ENCODE measurements around the gene TEAD4.

The TEAD4 gene

DNA sequence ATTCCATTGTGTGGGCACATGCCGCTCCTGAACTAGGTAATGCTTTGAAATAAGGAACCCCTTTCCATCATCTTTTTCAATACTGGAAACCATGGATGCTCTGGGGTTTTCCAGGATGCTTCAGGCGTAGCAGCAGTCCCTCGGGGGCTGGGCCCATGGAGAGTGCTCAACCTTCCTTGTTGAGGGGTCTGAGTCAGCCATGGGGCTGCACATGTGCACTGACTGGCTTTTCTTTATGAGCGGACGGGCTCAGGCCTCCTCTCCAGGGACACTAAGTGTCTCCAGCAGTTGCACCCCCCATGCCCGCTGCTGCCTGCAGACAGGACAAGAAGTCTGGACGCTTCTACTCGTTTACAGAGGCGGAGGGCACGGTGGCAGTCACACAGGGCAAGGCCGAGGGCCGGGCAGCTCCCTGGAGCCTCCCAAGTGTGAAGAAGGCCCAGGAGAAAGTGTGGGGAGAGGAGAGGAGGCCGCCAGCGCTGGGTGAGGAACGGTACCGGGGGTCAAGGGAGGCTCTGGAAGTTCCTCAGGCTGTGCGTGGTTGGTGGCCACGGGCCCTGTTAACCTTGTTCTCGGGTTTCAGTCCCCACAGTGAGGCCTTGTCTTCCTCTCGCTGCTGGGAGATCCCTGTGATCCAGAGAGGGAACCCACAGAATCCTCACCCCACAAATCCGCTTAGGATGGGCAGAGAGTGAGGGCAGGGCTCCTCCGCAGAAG is 51.2 kb downstream of the TEAD4 start:
- no peaks in the 10 kb centered on the region for H3K9me3 Mint-ChIP-seq
- no peak overlapping the region for H3K4me3 Mint-ChIP-seq
- H3K4me1 Mint-ChIP-seq = peaks cover 21% of the 10 kb centered on the region
- H3K27me3 Mint-ChIP-seq (ENCODE audit: low read depth) = no peaks in the 10 kb centered on the region
- TF ChIP-seq, protein P1, sequence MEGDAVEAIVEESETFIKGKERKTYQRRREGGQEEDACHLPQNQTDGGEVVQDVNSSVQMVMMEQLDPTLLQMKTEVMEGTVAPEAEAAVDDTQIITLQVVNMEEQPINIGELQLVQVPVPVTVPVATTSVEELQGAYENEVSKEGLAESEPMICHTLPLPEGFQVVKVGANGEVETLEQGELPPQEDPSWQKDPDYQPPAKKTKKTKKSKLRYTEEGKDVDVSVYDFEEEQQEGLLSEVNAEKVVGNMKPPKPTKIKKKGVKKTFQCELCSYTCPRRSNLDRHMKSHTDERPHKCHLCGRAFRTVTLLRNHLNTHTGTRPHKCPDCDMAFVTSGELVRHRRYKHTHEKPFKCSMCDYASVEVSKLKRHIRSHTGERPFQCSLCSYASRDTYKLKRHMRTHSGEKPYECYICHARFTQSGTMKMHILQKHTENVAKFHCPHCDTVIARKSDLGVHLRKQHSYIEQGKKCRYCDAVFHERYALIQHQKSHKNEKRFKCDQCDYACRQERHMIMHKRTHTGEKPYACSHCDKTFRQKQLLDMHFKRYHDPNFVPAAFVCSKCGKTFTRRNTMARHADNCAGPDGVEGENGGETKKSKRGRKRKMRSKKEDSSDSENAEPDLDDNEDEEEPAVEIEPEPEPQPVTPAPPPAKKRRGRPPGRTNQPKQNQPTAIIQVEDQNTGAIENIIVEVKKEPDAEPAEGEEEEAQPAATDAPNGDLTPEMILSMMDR (IDR thresholded peaks at IDR 0.05; ENCODE audit: unreplicated experiment in 3 of 3) = no peak
- no peak overlapping the region for H3K27ac Mint-ChIP-seq
- H3K36me3 Mint-ChIP-seq (ENCODE audit: low read depth) = peaks cover 5% of the 10 kb centered on the region

DNA sequence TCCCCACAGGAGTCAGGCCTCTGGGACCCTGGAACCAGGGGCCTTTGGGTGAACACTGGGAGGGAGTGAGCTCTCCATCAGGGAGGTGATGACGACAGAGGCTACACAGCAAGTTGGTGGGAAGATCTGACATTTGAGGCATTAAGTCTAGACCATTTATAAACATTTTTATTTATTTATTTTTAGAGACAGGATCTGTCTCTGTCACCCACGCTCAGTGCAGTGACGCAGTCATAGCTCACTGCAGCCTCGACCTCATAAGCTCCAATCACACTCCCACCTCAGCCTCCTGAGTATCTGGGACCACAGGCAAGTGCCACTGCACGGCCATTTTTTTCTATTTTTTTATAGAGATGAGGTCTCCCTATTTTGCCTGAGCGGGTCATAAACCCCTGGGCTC is 53.6 kb downstream of the TEAD4 start:
- Mint-ChIP-seq H3K36me3 (ENCODE audit: low read depth) (peaks cover 5% of the 10 kb centered on the region), H3K9me3 (no peaks in the 10 kb centered on the region), H3K27ac (no peak overlapping the region), H3K4me1 (peaks cover 32% of the 10 kb centered on the region), H3K4me3 (no peak overlapping the region), H3K27me3 (ENCODE audit: low read depth) (no peaks in the 10 kb centered on the region)
- TF ChIP-seq, protein P1 (IDR thresholded peaks at IDR 0.05; ENCODE audit: unreplicated experiment in 3 of 3) = no peak

DNA sequence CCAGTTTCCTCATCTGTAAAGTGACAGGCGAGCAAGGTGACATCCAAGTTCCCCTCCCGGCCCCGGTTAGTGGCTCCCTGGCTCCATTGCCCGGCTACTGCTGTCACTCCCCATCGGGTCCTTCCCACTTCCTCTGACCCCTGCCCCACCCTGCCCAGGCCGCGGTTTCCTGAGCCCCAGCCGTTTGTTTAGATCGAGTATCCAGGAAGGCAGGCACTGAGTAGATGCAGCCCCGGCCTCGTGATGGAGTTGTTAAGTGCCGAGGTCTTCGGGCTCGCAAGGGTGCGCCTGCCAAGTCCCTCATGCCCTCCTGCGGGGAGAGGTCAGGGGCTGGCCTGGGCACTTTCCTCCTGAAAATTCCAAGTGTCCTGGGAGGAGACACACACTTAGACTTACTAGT is 55.4 kb downstream of the TEAD4 start:
- Mint-ChIP-seq H3K9me3 (no peaks in the 10 kb centered on the region), H3K4me1 (peaks cover 22% of the 10 kb centered on the region), H3K27me3 (ENCODE audit: low read depth) (peaks cover under 1% of the 10 kb centered on the region), H3K4me3 (no peak overlapping the region), H3K36me3 (ENCODE audit: low read depth) (peaks cover 1% of the 10 kb centered on the region), H3K27ac (peak overlapping the region in 1 of 3 experiments; percentile 72)
- TF ChIP-seq, protein P1 (IDR thresholded peaks at IDR 0.05; ENCODE audit: unreplicated experiment in 3 of 3) = no peak

DNA sequence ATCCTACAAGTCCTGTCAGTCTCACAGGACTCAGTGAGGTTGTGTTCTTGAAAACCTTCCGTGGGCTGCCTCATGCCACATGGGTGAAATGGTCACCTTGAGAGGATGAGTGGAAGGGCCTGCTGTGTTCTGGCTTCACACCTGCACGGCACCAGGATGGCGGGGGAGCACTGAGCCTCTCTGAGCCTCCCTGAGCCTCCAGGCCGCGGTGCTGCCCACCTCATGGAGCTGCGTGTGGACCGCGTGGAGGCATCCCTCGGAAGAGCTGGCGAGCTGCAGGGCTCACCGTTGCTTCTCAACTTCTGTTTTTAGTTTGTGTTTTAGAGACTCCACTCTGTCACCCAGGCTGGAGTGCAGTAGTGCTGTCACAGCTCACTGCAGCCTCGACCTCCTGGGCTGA is 56.2 kb downstream of the TEAD4 start:
- no peak overlapping the region for H3K4me3 Mint-ChIP-seq
- peaks cover 3% of the 10 kb centered on the region for H3K27me3 Mint-ChIP-seq (ENCODE audit: low read depth)
- H3K36me3 Mint-ChIP-seq (ENCODE audit: low read depth) = peaks cover 4% of the 10 kb centered on the region
- TF ChIP-seq, protein P1 (IDR thresholded peaks at IDR 0.05; ENCODE audit: unreplicated experiment in 3 of 3) = no peak
- peaks cover 27% of the 10 kb centered on the region for H3K4me1 Mint-ChIP-seq
- no peaks in the 10 kb centered on the region for H3K9me3 Mint-ChIP-seq
- H3K27ac Mint-ChIP-seq = no peak overlapping the region

DNA sequence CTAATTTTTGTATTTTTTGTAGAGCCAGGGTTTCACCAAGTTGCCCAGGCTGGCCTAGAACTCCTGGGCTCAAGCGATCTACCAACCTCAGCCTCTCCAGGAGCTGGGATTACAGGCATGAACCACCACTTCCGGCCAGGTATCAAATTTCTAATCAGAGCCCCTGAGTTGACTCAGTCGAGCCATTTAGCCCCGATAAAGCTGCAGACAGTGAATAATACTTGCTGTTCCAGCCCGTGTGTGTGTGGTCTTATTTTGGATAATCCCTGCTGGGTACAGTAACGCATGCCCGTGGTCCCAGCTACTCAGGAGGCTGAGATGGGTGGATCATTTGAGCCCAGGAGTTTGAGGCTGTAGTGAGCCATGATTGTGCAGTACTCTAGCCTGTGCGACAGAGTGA is 57.0 kb downstream of the TEAD4 start:
- peaks cover 27% of the 10 kb centered on the region for H3K4me1 Mint-ChIP-seq
- no peak overlapping the region for H3K4me3 Mint-ChIP-seq
- no peaks in the 10 kb centered on the region for H3K9me3 Mint-ChIP-seq
- peaks cover 3% of the 10 kb centered on the region for H3K27me3 Mint-ChIP-seq (ENCODE audit: low read depth)
- TF ChIP-seq, protein P1 (IDR thresholded peaks at IDR 0.05; ENCODE audit: unreplicated experiment in 3 of 3) = no peak
- H3K36me3 Mint-ChIP-seq (ENCODE audit: low read depth) = peaks cover 4% of the 10 kb centered on the region
- H3K27ac Mint-ChIP-seq = peak overlapping the region in 1 of 3 experiments; percentile 61

DNA sequence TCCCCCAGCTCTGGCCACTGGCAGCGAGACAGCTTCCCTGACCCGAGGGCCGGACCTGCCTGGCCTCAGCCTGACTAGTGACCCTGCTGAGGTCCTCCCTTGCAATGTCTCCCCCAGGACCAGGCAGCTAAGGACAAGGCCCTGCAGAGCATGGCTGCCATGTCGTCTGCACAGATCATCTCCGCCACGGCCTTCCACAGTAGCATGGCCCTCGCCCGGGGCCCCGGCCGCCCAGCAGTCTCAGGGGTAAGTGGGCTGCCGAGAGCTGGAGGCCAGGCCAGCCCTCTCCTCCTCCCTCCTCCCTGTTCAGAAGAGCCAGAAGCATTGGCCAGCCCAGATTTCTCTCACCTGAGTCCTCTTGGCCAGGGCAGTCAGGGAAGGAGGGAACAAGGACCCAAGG is 58.1 kb downstream of the TEAD4 start:
- H3K27ac Mint-ChIP-seq = no peak overlapping the region

More for the DNA sequence above, 58.1 kb downstream of the TEAD4 start:
- Mint-ChIP-seq H3K4me1 (peaks cover 27% of the 10 kb centered on the region), H3K4me3 (no peak overlapping the region), H3K36me3 (ENCODE audit: low read depth) (peaks cover 9% of the 10 kb centered on the region), H3K27me3 (ENCODE audit: low read depth) (peaks cover 3% of the 10 kb centered on the region), H3K9me3 (no peaks in the 10 kb centered on the region)
- TF ChIP-seq, protein P1 (IDR thresholded peaks at IDR 0.05; ENCODE audit: unreplicated experiment in 3 of 3) = no peak
